AG10803 (cell line): ENCODE data around the gene DAGLA.

Experiments
- DNase-seq: peaks from one replicate; pipeline ENCODE4 v3.0.0; 2010; ENCODE audit warnings: low read depth
- H3K4me3 ChIP-seq: 2 replicates; pipeline ENCODE4 v1.5.1; 2011; ENCODE audit warnings: mild to moderate bottlenecking, low read length, control low read depth
- CTCF ChIP-seq: conservative IDR thresholded peaks from 2 replicates; pipeline ENCODE4 v1.5.1; 2011; ENCODE audit warnings: mild to moderate bottlenecking, low read length, control low read depth, inconsistent platforms

Gene DAGLA

GRCh38 chr11:61765550-61766253, 85.5 kb downstream of the DAGLA start:
- H3K4me3 ChIP-seq = no peak overlapping the region
- no peak for DNase-seq
- TF ChIP-seq CTCF = no peak

- DNase-seq = no peak
- no peak overlapping the region for H3K4me3 ChIP-seq
- TF ChIP-seq CTCF = no peak
Measured at GRCh38 chr11:61766353-61766841, 86.2 kb downstream of the DAGLA start.

- H3K4me3 ChIP-seq = no peak overlapping the region
- TF ChIP-seq CTCF = no peak
- DNase-seq = no peak
Measured at GRCh38 chr11:61768376-61769076, 88.3 kb downstream of the DAGLA start.

GRCh38 chr11:61769169-61769920, 89.2 kb downstream of the DAGLA start:
- no peak overlapping the region for H3K4me3 ChIP-seq
- no peak for TF ChIP-seq CTCF
- no peak for DNase-seq

GRCh38 chr11:61769946-61770683, 89.9 kb downstream of the DAGLA start:
- TF ChIP-seq CTCF = no peak
- H3K4me3 ChIP-seq = no peak overlapping the region
- DNase-seq = no peak

- no peak for DNase-seq
- no peak for TF ChIP-seq CTCF
- H3K4me3 ChIP-seq = no peak overlapping the region
Measured at GRCh38 chr11:61771195-61771894, 91.2 kb downstream of the DAGLA start.
